NCI-H524 (cell line): Measurements from ENCODE around the gene ARPP21.
"Not testable (repeated sequence)": the region's sequence is repeated elsewhere in the genome, so short reads cannot be mapped to it uniquely, and the experiment has no call there.

Source experiments
- DNase-seq, 2 experiments: peaks; one replicate each; lab custom pipeline; 2025; lab: John Stamatoyannopoulos, UW

Gene ARPP21

GRCh38 chr3:35780800-35781199 is 141.5 kb downstream of the ARPP21 start:
- no peak for DNase-seq

GRCh38 chr3:35781558-35781957 is 142.2 kb downstream of the ARPP21 start:
- no peak for DNase-seq

GRCh38 chr3:35782355-35782754 is 143.0 kb downstream of the ARPP21 start:
- DNase-seq = no peak

- no peak for DNase-seq
These were observed 144.8 kb downstream of the ARPP21 start for GRCh38 chr3:35784169-35784568.

GRCh38 chr3:35785234-35785888 is 146.0 kb downstream of the ARPP21 start:
- DNase-seq = no peak

- no peak for DNase-seq
These were observed 148.6 kb downstream of the ARPP21 start for GRCh38 chr3:35787936-35788335.

- DNase-seq = no peak
These were observed 149.9 kb downstream of the ARPP21 start for GRCh38 chr3:35789042-35789831.

GRCh38 chr3:35790764-35791163 is 151.4 kb downstream of the ARPP21 start:
- no peak for DNase-seq

GRCh38 chr3:35793667-35794066 is 154.3 kb downstream of the ARPP21 start:
- DNase-seq = no peak

GRCh38 chr3:35800960-35801459 is 161.7 kb downstream of the ARPP21 start:
- no peak for DNase-seq

GRCh38 chr3:35814531-35814930 is 175.2 kb downstream of the ARPP21 start:
- DNase-seq = no peak

- DNase-seq = not testable (repeated sequence)
These were observed 176.5 kb downstream of the ARPP21 start for GRCh38 chr3:35815796-35816195.

GRCh38 chr3:35817216-35817615 is 177.9 kb downstream of the ARPP21 start:
- DNase-seq = no peak

GRCh38 chr3:35832140-35832571 is 192.8 kb downstream of the ARPP21 start:
- DNase-seq = no peak
